ENCODE measurements around the gene USB1.

GRCh38 chr16:57955572-57956188 lies 45.5 kb upstream of the USB1 start:
- TF ChIP-seq CTCF (IDR thresholded peaks at IDR 0.05) (no peak), POLR2A (IDR thresholded peaks at IDR 0.05) (no peak)
